HG03520 (cell line): Measurements from ENCODE around the gene MAK.
"Not testable (repeated sequence)": the region's sequence is repeated elsewhere in the genome, so short reads cannot be mapped to it uniquely, and the experiment has no call there.

Experiments used
- ATAC-seq: cut with Tn5 transposase; IDR thresholded peaks from one replicate; pipeline ENCODE4 v1.9.1; 2021; ENCODE audit warnings: mild to moderate bottlenecking, moderate library complexity; ENCODE audit not compliant: unreplicated experiment

MAK gene

GRCh38 chr6:10854922-10855632 is 16.7 kb upstream of the MAK start:
- no peak for ATAC-seq

GRCh38 chr6:10853849-10854300 is 15.5 kb upstream of the MAK start:
- not testable (repeated sequence) for ATAC-seq

DNA sequence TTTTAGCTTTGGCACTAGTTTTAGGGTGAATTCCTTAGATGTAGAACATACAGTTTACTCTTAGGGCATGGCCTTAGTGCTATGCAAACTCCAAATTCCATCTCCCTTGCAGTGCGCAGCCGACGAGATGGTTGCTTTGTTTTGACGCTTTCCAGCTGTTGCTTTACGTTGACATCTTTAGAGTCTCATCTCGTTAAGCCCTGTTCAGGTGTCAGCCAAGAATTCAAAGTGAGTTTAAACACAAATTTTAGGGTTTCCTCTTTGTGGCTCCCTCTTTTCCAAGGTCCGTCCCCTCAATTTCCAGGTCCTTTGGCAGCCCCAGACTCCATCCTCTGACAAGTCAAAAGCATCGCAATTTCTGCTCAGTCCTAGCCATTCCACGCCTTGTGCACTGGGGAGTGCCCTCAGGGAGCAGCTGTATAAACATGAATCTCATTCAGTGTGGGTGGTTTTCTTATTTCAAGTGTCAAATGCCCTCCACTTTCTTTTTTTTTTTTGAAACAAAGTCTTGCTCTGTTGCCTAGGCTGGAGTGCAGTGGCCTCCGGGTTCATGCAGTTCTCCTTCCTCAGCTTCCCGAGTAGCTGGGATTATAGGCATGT is 14.1 kb upstream of the MAK start:
- ATAC-seq: no peak

DNA sequence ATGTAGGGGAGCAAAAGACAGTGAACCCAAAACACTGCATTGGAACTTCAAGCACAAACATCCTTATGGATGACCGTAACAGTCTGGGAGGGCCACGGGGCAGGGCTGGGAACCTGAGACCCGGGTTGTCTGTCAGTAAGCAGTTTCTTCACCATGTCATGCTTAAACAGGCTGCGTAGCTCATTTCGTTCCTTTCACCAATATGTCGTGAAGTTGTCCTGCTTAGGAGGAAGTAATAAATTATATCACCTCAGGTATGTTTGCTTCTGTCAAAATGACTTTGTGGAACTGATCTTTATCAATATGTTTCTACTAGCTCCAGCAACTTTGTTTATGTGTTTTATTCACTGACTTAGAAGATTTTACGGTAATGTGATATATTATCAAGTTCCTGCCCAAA is 12.4 kb upstream of the MAK start:
- ATAC-seq: no peak

DNA sequence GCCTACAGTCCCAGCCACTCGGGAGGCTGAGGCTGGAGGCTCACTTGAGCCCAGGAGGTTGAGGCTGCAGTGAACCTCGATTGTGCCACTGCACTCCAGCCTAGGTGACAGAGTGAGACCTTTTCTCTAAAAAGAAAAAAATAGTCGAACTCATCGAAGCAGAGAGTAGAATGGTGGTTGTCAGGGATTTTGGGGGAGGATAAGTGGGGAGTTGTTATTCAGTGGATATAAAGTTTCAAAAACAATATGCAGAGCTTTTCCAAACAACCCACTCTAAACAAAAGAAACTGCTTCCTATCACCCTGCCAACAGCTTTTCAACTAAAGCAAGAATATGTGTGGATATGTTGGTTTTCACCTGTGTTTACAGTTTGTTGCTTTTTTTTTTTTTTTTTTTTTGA is 11.6 kb upstream of the MAK start:
- no peak for ATAC-seq

- ATAC-seq: no peak
These were observed 9.3 kb upstream of the MAK start for GRCh38 chr6:10847684-10848083.

- ATAC-seq: no peak
These were observed 5.2 kb upstream of the MAK start for GRCh38 chr6:10843554-10843953.

GRCh38 chr6:10838794-10839333 is 525 bp upstream of the MAK start:
- peak; percentile 57 for ATAC-seq

- ATAC-seq: no peak
These were observed 731 bp downstream of the MAK start for GRCh38 chr6:10837622-10837994.

DNA sequence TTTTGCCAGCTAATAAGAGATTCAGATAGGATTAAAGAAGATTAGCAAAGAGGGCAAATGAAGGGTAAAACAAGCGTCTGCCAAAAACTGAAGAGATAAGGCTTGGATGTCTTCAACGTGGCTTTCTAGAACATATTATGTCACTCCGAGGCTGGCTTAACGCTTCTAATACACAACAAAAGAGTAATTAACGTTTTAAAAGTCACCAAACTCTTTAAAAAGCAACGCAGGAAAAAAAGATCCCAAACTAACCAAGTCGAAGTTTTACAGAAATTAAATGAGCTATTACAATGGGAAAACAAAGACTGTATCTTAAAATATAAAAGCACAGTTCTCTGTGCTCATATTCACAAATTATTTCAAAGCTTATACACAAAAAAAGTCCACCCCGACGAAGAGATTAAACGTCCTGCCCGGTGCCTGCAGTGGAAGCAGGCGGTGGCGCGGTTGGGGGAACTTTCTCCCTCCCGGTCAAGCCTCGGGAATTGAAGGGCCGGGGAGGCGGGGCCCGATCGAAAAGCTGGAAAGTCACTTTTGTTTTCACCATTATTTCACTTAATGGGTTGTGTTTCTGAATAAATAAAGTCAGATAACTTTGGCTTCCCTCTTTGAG is 1.2 kb downstream of the MAK start:
- ATAC-seq: no peak

DNA sequence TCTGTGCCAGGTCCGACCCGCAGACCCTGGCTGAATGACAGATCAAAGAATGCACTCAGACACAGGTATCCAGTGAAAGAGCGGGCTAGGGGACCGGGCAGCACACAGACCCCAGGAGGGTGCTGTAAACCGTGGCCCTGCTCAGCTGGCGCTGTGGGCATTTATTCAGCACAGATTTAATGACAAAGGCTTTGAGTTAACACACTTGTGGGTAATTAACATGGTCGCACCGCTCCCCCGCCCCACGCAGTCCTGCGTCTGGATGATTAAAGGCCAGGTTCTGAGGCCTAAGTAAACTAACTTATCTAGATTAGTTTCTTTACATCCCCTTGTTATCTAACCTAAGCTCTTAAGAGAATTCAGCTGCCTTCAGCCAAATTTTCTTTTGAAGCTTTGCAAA is 3.5 kb downstream of the MAK start:
- ATAC-seq: no peak

- no peak for ATAC-seq
These were observed 6.7 kb downstream of the MAK start for GRCh38 chr6:10831609-10832008.

- ATAC-seq: no peak
These were observed 13.5 kb downstream of the MAK start for GRCh38 chr6:10824819-10825218.

DNA sequence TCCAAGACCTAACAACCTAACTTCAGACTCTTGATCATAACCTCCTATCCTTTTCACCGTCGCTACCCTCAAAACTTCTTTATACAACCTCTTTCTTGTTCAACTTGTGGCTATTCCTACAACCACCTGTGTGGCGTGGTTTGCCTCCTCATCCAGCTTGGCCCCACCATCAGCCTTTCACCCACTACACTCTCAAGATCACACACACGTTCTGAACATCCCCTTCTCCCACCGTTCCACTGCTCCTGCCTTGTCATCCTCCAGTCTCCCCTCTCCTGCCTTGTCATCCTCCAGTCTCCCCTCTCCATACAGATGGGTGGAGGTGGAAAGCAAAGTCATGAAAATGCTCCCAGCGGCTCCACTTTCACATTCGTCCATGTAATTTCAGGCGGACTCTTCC is 14.0 kb downstream of the MAK start:
- no peak for ATAC-seq

GRCh38 chr6:10814176-10814575 is 24.2 kb downstream of the MAK start:
- ATAC-seq: not testable (repeated sequence)

DNA sequence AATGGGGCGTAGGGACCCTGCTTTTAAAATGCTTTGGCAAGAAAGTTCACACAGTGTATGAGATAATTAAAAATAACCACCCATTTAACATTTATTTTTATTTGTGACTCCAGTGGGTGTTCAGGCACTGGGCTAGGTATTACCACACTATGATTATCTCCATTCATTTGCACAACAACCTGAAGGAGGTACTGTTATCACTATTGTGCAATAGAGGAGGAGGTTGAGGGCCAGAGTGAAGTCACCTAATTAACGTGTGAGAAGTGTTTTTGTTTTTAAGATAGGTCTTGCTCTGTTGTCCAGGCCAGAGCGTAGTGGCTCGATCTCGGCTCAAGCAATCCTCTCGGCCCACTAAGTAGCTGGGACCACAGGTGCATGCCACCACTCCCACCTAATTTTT is 29.2 kb downstream of the MAK start:
- no peak for ATAC-seq

DNA sequence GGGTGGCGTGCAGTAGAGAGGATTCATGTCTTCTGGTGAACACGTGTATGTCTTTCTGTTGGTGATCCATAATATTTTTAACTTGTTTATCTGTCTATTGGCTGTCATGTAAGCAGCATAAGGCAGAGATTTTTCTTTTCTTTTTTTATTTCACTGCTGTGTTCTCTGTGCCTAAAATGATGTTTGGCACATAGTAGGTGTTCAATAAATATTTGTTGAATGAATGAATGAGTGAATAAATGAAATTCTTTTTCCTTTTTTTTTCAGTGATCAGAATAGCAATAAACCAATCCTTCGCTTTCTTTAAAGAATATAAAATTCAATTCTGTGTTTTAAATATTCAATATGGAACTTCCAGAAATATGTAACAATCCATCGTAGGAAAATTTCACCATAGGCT is 30.0 kb downstream of the MAK start:
- no peak for ATAC-seq

- ATAC-seq: peak; percentile 95
These were observed 37.0 kb downstream of the MAK start for GRCh38 chr6:10801224-10801848.

DNA sequence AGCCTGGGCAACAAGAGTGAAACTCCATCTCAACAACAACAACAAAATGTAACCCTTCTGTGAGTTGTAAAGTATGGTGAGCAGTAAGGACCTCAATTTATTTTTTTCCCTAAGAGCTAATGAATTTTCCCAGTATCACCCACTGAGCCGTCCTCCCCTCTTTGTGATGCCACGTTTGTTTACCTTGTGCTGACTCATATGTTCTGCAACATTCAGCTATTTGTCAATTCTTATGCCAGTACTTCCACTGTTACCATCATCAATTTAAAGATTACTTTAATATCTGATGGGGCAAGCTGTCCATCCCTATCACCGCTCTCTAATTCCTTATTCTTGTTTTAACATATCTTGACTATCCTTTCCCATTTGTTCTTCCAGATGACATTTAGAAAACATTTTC is 37.5 kb downstream of the MAK start:
- no peak for ATAC-seq

- ATAC-seq: no peak
These were observed 44.1 kb downstream of the MAK start for GRCh38 chr6:10794239-10794638.

GRCh38 chr6:10793695-10794094 is 44.6 kb downstream of the MAK start:
- ATAC-seq: no peak

GRCh38 chr6:10793035-10793434 is 45.3 kb downstream of the MAK start:
- no peak for ATAC-seq
